Measurements from ENCODE around the gene PJVK. TPM values are rescaled to one million over a fixed set of nuclear protein-coding genes. Genes with fewer than 3 reads are reported as not detected.

Gene PJVK
- polyA plus RNA-seq, 1 donor (not counting 4 experiments of a cell fraction or from before 2014, with no cell fraction given) = 3.5 TPM

DNA sequence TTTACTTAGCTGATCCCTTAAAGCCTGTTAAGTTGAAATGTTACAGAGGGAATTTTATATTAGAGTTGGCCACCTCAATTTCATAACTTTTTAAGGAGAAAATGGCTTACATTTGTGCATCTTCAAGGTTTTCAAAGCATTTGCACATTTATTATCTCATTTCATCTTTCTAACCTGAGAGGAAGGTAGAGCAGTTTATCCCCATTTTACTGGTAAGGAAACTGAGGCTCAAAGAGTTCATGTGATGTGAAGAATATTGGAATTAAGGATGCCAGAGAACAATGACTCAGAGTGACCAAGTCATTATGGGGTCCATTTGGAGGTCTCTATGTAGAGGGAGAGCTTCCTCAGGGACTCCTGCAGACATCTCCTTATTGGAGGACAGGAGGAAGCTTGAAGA lies 35.2 kb upstream of the PJVK start:
- Histone ChIP-seq H3K9me3 (ENCODE audit: control insufficient read depth, low read depth, low read length) (no peaks in the 10 kb centered on the region), H3K27me3 (ENCODE audit: control insufficient read depth, extremely low read depth, insufficient read depth, low read length) (no peaks in the 10 kb centered on the region), H3K9me1 (ENCODE audit: control insufficient read depth, extremely low read depth, insufficient read depth, low read length) (no peaks in the 10 kb centered on the region), H3K27ac (ENCODE audit: control insufficient read depth, insufficient read depth, low read length) (no peak overlapping the region), H2AFZ (ENCODE audit: control insufficient read depth, low read length) (no peak overlapping the region), H3K4me2 (ENCODE audit: control insufficient read depth, extremely low read depth, insufficient read depth, low read depth, low read length) (no peak overlapping the region), H3K4me3 (ENCODE audit: control insufficient read depth in 2 of 3, extremely low read depth in 1 of 3, insufficient read depth in 2 of 3, low read depth in 1 of 3, low read length in 3 of 3) (no peak overlapping the region), H3K36me3 (ENCODE audit: control insufficient read depth in 2 of 2, extremely low read depth in 1 of 2, insufficient read depth in 2 of 2, low read length in 2 of 2) (no peaks in the 10 kb centered on the region), H3K9ac (ENCODE audit: control insufficient read depth, extremely low read depth, insufficient read depth, low read length) (no peak overlapping the region), H3K4me1 (ENCODE audit: control insufficient read depth, extremely low read depth, insufficient read depth, low read length) (peaks cover 30% of the 10 kb centered on the region), H3K79me2 (ENCODE audit: control insufficient read depth, insufficient read depth, low read length) (peaks cover 4% of the 10 kb centered on the region), H4K20me1 (ENCODE audit: control insufficient read depth, extremely low read depth, insufficient read depth, low read length) (no peaks in the 10 kb centered on the region)
- DNase-seq (ENCODE audit: low read depth, low spot score) (no peak), FAIRE-seq (no peak)
- dilution Hi-C loops (cut with MboI; ENCODE audit: extremely low pct_ligation_motif_present, low sequenced_read_pairs) = no loop called here
- TF ChIP-seq, protein P1, sequence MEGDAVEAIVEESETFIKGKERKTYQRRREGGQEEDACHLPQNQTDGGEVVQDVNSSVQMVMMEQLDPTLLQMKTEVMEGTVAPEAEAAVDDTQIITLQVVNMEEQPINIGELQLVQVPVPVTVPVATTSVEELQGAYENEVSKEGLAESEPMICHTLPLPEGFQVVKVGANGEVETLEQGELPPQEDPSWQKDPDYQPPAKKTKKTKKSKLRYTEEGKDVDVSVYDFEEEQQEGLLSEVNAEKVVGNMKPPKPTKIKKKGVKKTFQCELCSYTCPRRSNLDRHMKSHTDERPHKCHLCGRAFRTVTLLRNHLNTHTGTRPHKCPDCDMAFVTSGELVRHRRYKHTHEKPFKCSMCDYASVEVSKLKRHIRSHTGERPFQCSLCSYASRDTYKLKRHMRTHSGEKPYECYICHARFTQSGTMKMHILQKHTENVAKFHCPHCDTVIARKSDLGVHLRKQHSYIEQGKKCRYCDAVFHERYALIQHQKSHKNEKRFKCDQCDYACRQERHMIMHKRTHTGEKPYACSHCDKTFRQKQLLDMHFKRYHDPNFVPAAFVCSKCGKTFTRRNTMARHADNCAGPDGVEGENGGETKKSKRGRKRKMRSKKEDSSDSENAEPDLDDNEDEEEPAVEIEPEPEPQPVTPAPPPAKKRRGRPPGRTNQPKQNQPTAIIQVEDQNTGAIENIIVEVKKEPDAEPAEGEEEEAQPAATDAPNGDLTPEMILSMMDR (optimal IDR thresholded peaks at IDR 0.05 in 1 of 3, IDR thresholded peaks at IDR 0.05 in 1 of 3, conservative IDR thresholded peaks at IDR 0.05 in 1 of 3; ENCODE audit: extremely low read depth in 1 of 3, insufficient read depth in 2 of 3, low read length in 3 of 3) = no peak
- no peak for TF ChIP-seq EZH2 (IDR thresholded peaks at IDR 0.05; ENCODE audit: low read length)

DNA sequence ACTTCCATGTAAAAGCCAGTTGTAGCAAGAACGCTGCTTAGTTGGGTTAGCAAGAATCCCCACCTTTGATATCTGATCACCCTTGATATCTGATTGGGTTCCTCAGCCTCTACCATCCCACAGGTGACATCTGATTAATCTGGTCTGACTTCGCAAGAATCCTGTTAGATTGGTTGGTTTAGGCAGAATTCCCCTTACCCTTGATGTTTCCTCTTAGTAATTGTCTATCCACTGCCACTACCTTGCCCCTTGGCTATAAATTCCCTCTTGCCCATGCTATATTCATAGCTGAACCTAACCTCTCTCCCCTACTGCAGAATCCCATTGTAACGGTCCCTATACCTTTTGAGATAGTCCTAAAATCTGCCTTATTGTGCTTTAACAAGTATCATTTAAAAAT lies 33.3 kb upstream of the PJVK start:
- no peaks in the 10 kb centered on the region for H3K9me1 ChIP-seq (ENCODE audit: control insufficient read depth, extremely low read depth, insufficient read depth, low read length)
- H3K27me3 ChIP-seq (ENCODE audit: control insufficient read depth, extremely low read depth, insufficient read depth, low read length) = no peaks in the 10 kb centered on the region
- DNase-seq (ENCODE audit: low read depth, low spot score) (no peak), FAIRE-seq (peak; percentile 34)
- H2AFZ ChIP-seq (ENCODE audit: control insufficient read depth, low read length) = no peak overlapping the region
- peaks cover 7% of the 10 kb centered on the region for H3K79me2 ChIP-seq (ENCODE audit: control insufficient read depth, insufficient read depth, low read length)
- H3K36me3 ChIP-seq (ENCODE audit: control insufficient read depth in 2 of 2, extremely low read depth in 1 of 2, insufficient read depth in 2 of 2, low read length in 2 of 2) = peaks cover 0 to 6% of the 10 kb centered on the region in 2 experiments
- peak overlapping the region; percentile 55 for H3K27ac ChIP-seq (ENCODE audit: control insufficient read depth, insufficient read depth, low read length)
- H3K4me3 ChIP-seq (ENCODE audit: control insufficient read depth in 2 of 3, extremely low read depth in 1 of 3, insufficient read depth in 2 of 3, low read depth in 1 of 3, low read length in 3 of 3) = no peak overlapping the region
- dilution Hi-C loops (cut with MboI; ENCODE audit: extremely low pct_ligation_motif_present, low sequenced_read_pairs) = no loop called here
- no peaks in the 10 kb centered on the region for H3K9me3 ChIP-seq (ENCODE audit: control insufficient read depth, low read depth, low read length)
- peak overlapping the region; percentile 58 for H3K4me2 ChIP-seq (ENCODE audit: control insufficient read depth, extremely low read depth, insufficient read depth, low read depth, low read length)
- no peak overlapping the region for H3K9ac ChIP-seq (ENCODE audit: control insufficient read depth, extremely low read depth, insufficient read depth, low read length)
- TF ChIP-seq, protein P1 (optimal IDR thresholded peaks at IDR 0.05 in 1 of 3, IDR thresholded peaks at IDR 0.05 in 1 of 3, conservative IDR thresholded peaks at IDR 0.05 in 1 of 3; ENCODE audit: extremely low read depth in 1 of 3, insufficient read depth in 2 of 3, low read length in 3 of 3) = no peak
- no peak for TF ChIP-seq EZH2 (IDR thresholded peaks at IDR 0.05; ENCODE audit: low read length)
- H4K20me1 ChIP-seq (ENCODE audit: control insufficient read depth, extremely low read depth, insufficient read depth, low read length) = no peaks in the 10 kb centered on the region
- H3K4me1 ChIP-seq (ENCODE audit: control insufficient read depth, extremely low read depth, insufficient read depth, low read length) = peaks cover 41% of the 10 kb centered on the region

Measured in keratinocyte (primary cell).